Esophagus muscularis mucosa (tissue), 4 donors: ENCODE data around the gene CPA3. TPM values are rescaled to one million over a fixed set of nuclear protein-coding genes. Genes with fewer than 3 reads are reported as not detected.
A peak's percentile ranks its signal among the peaks of the same experiment; 100 is the strongest.

Experiments
- DNase-seq: peaks from one replicate; pipeline ENCODE4 v3.0.0-alpha.2; 2017; ENCODE audit errors: extremely low spot score
- H3K27ac ChIP-seq, 4 donors: fragments of 200-600 bp; sonication (generic); replicated peaks in 1 of 4; 1 replicate in 3 of 4; 2 replicates in 1 of 4; pipeline ENCODE4 v1.5.1; 2016 to 2019; ENCODE audit warnings: mild to moderate bottlenecking in 1 of 4
- H3K27me3 ChIP-seq, 4 donors: fragments of 200-600 bp; sonication (generic); one replicate each; pipeline versions ENCODE4 v1.5.1 to v1.6.0; 2016 to 2019
- H3K36me3 ChIP-seq, 4 donors: fragments of 200-600 bp; sonication (generic); one replicate each; pipeline ENCODE4 v1.5.1; 2016 to 2019
- H3K4me1 ChIP-seq, 4 donors: fragments of 200-600 bp; sonication (generic); one replicate each; pipeline ENCODE4 v1.5.1; 2016 to 2019
- H3K4me3 ChIP-seq, 4 donors: fragments of 200-600 bp; sonication (generic); 1 replicate in 2 of 4; 2 replicates in 2 of 4; pipeline ENCODE4 v1.5.1; 2016 to 2019; ENCODE audit warnings: mild to moderate bottlenecking in 4 of 4, moderate library complexity in 1 of 4
- H3K9me3 ChIP-seq, 4 donors: fragments of 200-600 bp; sonication (generic); 1 replicate in 3 of 4; 2 replicates in 1 of 4; pipeline ENCODE4 v1.5.1; 2016 to 2019
- EP300 ChIP-seq: sonication (generic); formaldehyde crosslinking; IDR thresholded peaks from one replicate; pipeline ENCODE4 v1.6.1; 2017; ENCODE audit warnings: antibody characterized with exemption
- POLR2A ChIP-seq: fragments of 450-650 bp; IDR thresholded peaks from one replicate; pipeline ENCODE4 v1.6.1; 2017; ENCODE audit warnings: antibody characterized with exemption, moderate library complexity, mild to moderate bottlenecking, low read depth
- POLR2AphosphoS5 ChIP-seq, 2 donors: sonication (generic); formaldehyde crosslinking; IDR thresholded peaks; one replicate each; pipeline ENCODE4 v1.6.1; 2017; ENCODE audit warnings: antibody characterized with exemption in 2 of 2
- WGBS: methylation state at CpG from one replicate; pipeline ENCODE4 v1.1.5; 2018; 5-methylcytosine and 5-hydroxymethylcytosine counted together
- intact Hi-C: fragments of 100-400 bp; cut with DNase I; formaldehyde crosslinking; loops from one replicate; pipeline ENCODE4 v1.15.1; 2023
- total RNA-seq, 4 donors: library from RNA; depleted of rRNA; stranded (reverse); fragments of >200 nt; gene quantifications; one replicate each; pipeline versions ENCODE4 v1.1.0 to v1.2.1, GENCODE V29; 2016
- TF ChIP-seq, protein P1 (sequence below), 3 experiments: fragments of 200-600 bp in 2 of 3; fragments of 450-650 bp in 1 of 3; sonication (generic) in 2 of 3; IDR thresholded peaks; one replicate each; pipeline ENCODE4 v1.5.1; 2017 to 2019; ENCODE audit warnings: antibody characterized with exemption in 3 of 3, mild to moderate bottlenecking in 2 of 3, moderate library complexity in 1 of 3

CPA3 gene
- total RNA-seq, 4 donors from 2014 or later: 3.7 to 49.9 (median 28.2) TPM

GRCh38 chr3:148856384-148856783 lies 8.7 kb upstream of the CPA3 start:
- TF ChIP-seq, protein P1, sequence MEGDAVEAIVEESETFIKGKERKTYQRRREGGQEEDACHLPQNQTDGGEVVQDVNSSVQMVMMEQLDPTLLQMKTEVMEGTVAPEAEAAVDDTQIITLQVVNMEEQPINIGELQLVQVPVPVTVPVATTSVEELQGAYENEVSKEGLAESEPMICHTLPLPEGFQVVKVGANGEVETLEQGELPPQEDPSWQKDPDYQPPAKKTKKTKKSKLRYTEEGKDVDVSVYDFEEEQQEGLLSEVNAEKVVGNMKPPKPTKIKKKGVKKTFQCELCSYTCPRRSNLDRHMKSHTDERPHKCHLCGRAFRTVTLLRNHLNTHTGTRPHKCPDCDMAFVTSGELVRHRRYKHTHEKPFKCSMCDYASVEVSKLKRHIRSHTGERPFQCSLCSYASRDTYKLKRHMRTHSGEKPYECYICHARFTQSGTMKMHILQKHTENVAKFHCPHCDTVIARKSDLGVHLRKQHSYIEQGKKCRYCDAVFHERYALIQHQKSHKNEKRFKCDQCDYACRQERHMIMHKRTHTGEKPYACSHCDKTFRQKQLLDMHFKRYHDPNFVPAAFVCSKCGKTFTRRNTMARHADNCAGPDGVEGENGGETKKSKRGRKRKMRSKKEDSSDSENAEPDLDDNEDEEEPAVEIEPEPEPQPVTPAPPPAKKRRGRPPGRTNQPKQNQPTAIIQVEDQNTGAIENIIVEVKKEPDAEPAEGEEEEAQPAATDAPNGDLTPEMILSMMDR (IDR thresholded peaks at IDR 0.05): no peak
- TF ChIP-seq EP300 (no peak), POLR2AphosphoS5 (IDR thresholded peaks at IDR 0.05) (no peak), POLR2A (no peak)
- no peak for DNase-seq

GRCh38 chr3:148857316-148857715 lies 7.8 kb upstream of the CPA3 start:
- Histone ChIP-seq H3K4me3 (no peak overlapping the region), H3K27me3 (peaks cover 0 to 4% (median 0%) of the 10 kb centered on the region in 4 donors), H3K9me3 (no peaks in the 10 kb centered on the region), H3K4me1 (no peaks in the 10 kb centered on the region), H3K27ac (no peak overlapping the region), H3K36me3 (no peaks in the 10 kb centered on the region)
- TF ChIP-seq POLR2AphosphoS5 (IDR thresholded peaks at IDR 0.05) (no peak), POLR2A (no peak), EP300 (no peak)
- TF ChIP-seq, protein P1 (IDR thresholded peaks at IDR 0.05): no peak
- intact Hi-C loops: no loop called here
- no peak for DNase-seq
- 81% methylated on average over 4 of the region's 4 CpGs for WGBS

More at GRCh38 chr3:148856384-148856783, 8.7 kb upstream of the CPA3 start:
- WGBS: 84% methylated on average over 3 of the region's 3 CpGs
- intact Hi-C loops: no loop called here
- Histone ChIP-seq H3K4me1 (no peaks in the 10 kb centered on the region), H3K36me3 (no peaks in the 10 kb centered on the region), H3K27me3 (no peaks in the 10 kb centered on the region), H3K4me3 (no peak overlapping the region), H3K27ac (no peak overlapping the region), H3K9me3 (no peaks in the 10 kb centered on the region)

DNA sequence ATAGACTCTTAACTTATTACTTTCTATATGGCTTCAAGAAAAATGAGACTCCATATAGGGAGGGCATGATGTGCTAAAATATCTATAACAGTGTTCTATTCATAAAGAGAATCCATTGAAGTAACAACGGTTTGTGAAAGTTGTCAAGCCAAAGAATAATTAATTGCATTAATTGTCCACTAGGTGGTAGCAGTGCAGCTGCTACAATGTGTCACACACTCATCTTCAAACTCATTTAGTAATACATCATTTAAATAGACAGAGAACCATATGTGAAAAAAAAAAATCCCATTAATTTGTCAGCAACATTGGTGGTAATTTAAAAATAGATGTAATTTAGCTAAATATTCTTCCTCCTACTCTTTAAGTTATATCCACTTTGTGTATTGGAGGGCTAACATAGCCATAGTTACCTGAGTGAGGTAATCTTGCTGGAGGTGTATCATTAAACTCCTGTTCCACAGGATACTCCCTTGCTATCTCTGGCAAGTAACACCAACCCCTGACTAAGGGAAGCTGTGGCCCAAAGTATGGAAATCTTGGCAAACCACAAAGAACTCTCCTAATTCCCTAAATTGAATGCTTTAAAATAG lies 3.7 kb upstream of the CPA3 start:
- intact Hi-C loops: loop anchor here (2.0 to 10.0 kb wide), 3 partner anchors 81 to 477 kb away; no protein-coding TSS in a partner anchor
- 0% methylated on average over 1 of the region's 1 CpG for WGBS
- Histone ChIP-seq H3K4me1 (no peaks in the 10 kb centered on the region), H3K4me3 (no peak overlapping the region), H3K27me3 (peaks cover 0 to 4% (median 0%) of the 10 kb centered on the region in 4 donors), H3K9me3 (no peaks in the 10 kb centered on the region), H3K27ac (no peak overlapping the region), H3K36me3 (no peaks in the 10 kb centered on the region)
- no peak for DNase-seq
- TF ChIP-seq POLR2A: no peak
- TF ChIP-seq, protein P1 (IDR thresholded peaks at IDR 0.05): peak; percentile 59 to 77 (median 75)

DNA sequence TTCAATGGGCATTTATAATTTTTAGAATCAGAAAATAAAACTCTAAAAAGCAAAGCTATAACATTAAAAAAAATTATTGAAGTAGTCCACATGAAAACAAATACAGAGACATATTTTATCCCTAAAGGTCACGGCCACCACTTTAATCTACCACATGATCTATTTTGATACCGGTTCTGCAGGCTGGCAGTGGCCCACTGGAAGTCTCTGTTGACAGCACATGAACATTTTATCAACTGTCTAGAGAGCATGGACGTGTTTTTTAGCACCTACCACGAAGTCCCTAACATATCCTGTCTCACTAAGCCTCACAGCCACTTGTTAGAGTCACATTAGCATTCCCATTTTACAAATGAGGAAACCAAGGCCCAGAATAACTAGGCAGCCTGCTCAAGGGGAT lies 1.8 kb upstream of the CPA3 start:
- no peaks in the 10 kb centered on the region for H3K4me1 ChIP-seq
- 73% methylated on average over 4 of the region's 4 CpGs for WGBS
- peaks cover 0 to 4% (median 0%) of the 10 kb centered on the region in 4 donors for H3K27me3 ChIP-seq
- no peaks in the 10 kb centered on the region for H3K9me3 ChIP-seq
- TF ChIP-seq POLR2AphosphoS5 (IDR thresholded peaks at IDR 0.05): no peak
- TF ChIP-seq EP300: no peak
- TF ChIP-seq POLR2A: no peak
- TF ChIP-seq, protein P1 (IDR thresholded peaks at IDR 0.05): no peak
- H3K4me3 ChIP-seq: no peak overlapping the region
- intact Hi-C loops: loop anchor here (5.0 to 10.0 kb wide), 2 partner anchors 409 to 478 kb away; no protein-coding TSS in a partner anchor
- no peak for DNase-seq
- no peaks in the 10 kb centered on the region for H3K36me3 ChIP-seq
- no peak overlapping the region for H3K27ac ChIP-seq
